GM12873 (cell line): Measurements from ENCODE around the gene SLC6A2.
A peak's percentile ranks its signal among the peaks of the same experiment; 100 is the strongest.

ENCODE experiments used
- CTCF ChIP-seq: IDR thresholded peaks from 2 replicates; pipeline ENCODE4 v1.5.1; 2012; ENCODE audit warnings: low read depth, mild to moderate bottlenecking, moderate library complexity, low read length, control low read depth; ENCODE audit not compliant: insufficient read depth; ENCODE audit errors: missing control alignments

The SLC6A2 gene

GRCh38 chr16:55655897-55656681, at the start of gene SLC6A2:
Gene SLC6A2 (plus strand): TSS chr16:55655988. CDS start chr16:55656695, 707 bp downstream.
- TF ChIP-seq CTCF: no peak

GRCh38 chr16:55613613-55614335, 42.0 kb upstream of the SLC6A2 start:
- no peak for TF ChIP-seq CTCF

GRCh38 chr16:55615071-55615470, 40.7 kb upstream of the SLC6A2 start:
- no peak for TF ChIP-seq CTCF

- no peak for TF ChIP-seq CTCF
Observed at GRCh38 chr16:55621771-55622170, 34.0 kb upstream of the SLC6A2 start.

GRCh38 chr16:55622272-55622671, 33.5 kb upstream of the SLC6A2 start:
- no peak for TF ChIP-seq CTCF

GRCh38 chr16:55622930-55623561, 32.7 kb upstream of the SLC6A2 start:
- TF ChIP-seq CTCF: peak; percentile 36

GRCh38 chr16:55623640-55624039, 32.1 kb upstream of the SLC6A2 start:
- no peak for TF ChIP-seq CTCF
